Bronchial epithelial cell (primary cell): ENCODE measurements around the gene MAPK1IP1L. TPM values are rescaled to one million over a fixed set of nuclear protein-coding genes. Genes with fewer than 3 reads are reported as not detected.
A peak's percentile ranks its signal among the peaks of the same experiment; 100 is the strongest.

Experiments used
- DNase-seq: peaks from one replicate; pipeline ENCODE4 v3.0.0-alpha.2; 2010; ENCODE audit warnings: low read depth
- FAIRE-seq: peaks from 2 replicates; lab custom pipeline; 2011; peaks lifted over from hg19 to GRCh38; lab: Jason Lieb, UNC
- H3K27me3 ChIP-seq: 2 replicates; pipeline ENCODE4 v1.5.1; 2011; ENCODE audit warnings: low read length; ENCODE audit not compliant: control insufficient read depth, insufficient read depth
- H3K36me3 ChIP-seq: 2 replicates; pipeline ENCODE4 v1.5.1; 2011; ENCODE audit warnings: low read length; ENCODE audit not compliant: control insufficient read depth, insufficient read depth
- H3K4me3 ChIP-seq: 2 replicates; pipeline ENCODE4 v1.5.1; 2011; ENCODE audit warnings: mild to moderate bottlenecking, low read depth, low read length, control low read depth
- total RNA-seq: library from RNA; depleted of rRNA; stranded (reverse); fragments of >200 nt; gene quantifications from 2 replicates; pipeline ENCODE4 v1.2.1, GENCODE V29; 2014
- TF ChIP-seq, protein P1 (sequence below): IDR thresholded peaks from 2 replicates; pipeline ENCODE4 v1.5.1; 2011; ENCODE audit warnings: mild to moderate bottlenecking, moderate library complexity, low read length, control low read depth, inconsistent platforms; ENCODE audit not compliant: insufficient read depth, severe bottlenecking

Gene MAPK1IP1L
- total RNA-seq, 1 donor from 2014 or later, result 12.1 TPM

DNA sequence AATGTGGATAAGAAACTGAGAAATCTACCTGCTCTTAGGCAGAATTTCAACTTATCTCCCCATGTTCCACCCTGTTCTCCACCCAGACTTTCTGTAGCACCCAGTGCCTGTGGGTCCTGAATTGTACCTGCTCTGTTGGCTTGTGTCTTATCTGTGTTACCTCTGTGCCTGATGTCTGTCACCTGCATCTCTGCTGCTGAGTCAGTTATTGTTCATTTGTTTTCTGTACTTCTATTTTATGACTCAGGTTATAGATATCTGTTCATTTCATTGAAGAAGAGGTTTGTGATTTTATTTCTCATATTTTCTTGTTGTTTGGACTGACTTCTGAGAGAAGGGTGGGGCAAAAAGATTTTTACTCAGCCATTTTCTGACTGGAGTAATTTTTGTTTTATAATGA, 12.7 kb upstream of the MAPK1IP1L start:
- TF ChIP-seq, protein P1, sequence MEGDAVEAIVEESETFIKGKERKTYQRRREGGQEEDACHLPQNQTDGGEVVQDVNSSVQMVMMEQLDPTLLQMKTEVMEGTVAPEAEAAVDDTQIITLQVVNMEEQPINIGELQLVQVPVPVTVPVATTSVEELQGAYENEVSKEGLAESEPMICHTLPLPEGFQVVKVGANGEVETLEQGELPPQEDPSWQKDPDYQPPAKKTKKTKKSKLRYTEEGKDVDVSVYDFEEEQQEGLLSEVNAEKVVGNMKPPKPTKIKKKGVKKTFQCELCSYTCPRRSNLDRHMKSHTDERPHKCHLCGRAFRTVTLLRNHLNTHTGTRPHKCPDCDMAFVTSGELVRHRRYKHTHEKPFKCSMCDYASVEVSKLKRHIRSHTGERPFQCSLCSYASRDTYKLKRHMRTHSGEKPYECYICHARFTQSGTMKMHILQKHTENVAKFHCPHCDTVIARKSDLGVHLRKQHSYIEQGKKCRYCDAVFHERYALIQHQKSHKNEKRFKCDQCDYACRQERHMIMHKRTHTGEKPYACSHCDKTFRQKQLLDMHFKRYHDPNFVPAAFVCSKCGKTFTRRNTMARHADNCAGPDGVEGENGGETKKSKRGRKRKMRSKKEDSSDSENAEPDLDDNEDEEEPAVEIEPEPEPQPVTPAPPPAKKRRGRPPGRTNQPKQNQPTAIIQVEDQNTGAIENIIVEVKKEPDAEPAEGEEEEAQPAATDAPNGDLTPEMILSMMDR, result no peak
- Histone ChIP-seq H3K27me3 (no peaks in the 10 kb centered on the region), H3K4me3 (no peak overlapping the region), H3K36me3 (peaks cover 3% of the 10 kb centered on the region)
- FAIRE-seq (no peak), DNase-seq (peak; percentile 72)

DNA sequence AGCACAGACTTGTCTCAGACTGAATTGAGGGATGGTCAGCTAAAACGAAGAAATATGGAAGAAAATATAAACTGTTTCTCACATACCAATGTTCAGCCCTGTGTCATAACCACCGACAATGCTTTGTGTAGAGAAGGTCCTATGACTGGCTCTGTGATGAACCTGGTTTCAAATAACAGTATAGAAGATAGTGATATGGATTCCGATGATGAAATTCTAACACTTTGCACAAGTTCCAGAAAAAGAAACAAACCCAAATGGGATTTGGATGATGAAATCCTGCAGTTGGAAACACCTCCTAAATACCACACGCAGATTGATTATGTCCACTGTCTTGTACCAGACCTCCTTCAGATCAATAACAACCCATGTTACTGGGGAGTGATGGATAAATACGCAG, 7.9 kb upstream of the MAPK1IP1L start:
- TF ChIP-seq, protein P1, result no peak
- FAIRE-seq (no peak), DNase-seq (no peak)
- Histone ChIP-seq H3K4me3 (no peak overlapping the region), H3K36me3 (peaks cover 4% of the 10 kb centered on the region), H3K27me3 (no peaks in the 10 kb centered on the region)

DNA sequence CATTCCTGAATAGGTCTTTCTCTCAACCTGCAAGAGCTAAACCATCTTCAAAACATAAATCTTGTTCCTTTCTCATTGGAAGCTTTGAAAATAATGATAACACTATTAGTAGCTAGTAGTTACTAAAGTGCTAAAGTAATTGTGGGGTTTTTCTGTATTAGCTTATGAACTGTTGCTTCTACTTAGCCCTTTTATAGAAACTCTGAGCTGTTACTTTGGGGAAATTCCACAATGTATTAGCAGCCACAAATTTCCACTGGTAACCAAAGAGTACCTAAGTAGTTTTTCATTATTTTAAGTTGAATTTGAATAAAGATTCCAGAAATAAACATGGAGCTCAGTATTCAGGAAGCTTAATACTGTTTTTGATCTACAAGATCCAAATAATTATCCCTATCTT, 6.4 kb upstream of the MAPK1IP1L start:
- no peaks in the 10 kb centered on the region for H3K27me3 ChIP-seq
- H3K4me3 ChIP-seq, result no peak overlapping the region
- peaks cover 4% of the 10 kb centered on the region for H3K36me3 ChIP-seq
- DNase-seq (no peak), FAIRE-seq (no peak)
- TF ChIP-seq, protein P1, result no peak

DNA sequence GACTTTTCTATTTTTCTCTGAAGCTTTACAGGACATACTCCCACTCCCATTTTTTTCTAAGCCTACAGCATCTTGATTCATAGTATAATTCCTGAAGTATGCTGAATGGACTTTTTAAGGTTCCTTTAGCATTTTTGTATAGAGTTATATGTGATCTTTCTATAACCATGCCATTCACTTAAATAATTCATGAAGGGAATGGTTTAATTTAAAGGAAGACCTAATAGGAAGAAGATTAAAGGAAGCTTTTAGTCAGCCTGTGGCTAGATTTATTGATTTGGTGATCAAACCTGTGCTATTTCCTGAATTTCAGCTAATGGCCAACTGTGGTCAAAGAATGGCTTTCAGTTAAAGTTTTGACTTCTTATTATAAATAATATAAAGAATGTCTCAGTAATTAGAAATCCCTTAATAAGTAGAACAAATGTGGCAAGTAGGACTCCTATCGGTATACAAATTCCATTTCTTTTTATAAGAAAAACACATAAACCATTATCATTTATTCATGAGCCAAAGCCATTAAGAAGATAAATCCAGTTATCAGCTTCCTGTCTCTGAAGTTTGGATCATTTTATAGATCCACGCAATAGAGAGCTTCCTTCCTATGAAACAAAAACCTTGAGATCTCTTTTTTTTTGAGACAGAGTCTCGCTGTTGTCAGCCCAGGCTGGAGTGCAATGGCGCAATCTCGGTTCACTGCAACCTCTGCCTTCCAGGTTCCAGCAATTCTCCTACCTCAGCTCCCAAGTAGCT, 4.0 kb upstream of the MAPK1IP1L start:
- FAIRE-seq (no peak), DNase-seq (no peak)
- H3K4me3 ChIP-seq, result no peak overlapping the region
- no peaks in the 10 kb centered on the region for H3K27me3 ChIP-seq
- TF ChIP-seq, protein P1, result no peak
- H3K36me3 ChIP-seq, result peaks cover 4% of the 10 kb centered on the region

DNA sequence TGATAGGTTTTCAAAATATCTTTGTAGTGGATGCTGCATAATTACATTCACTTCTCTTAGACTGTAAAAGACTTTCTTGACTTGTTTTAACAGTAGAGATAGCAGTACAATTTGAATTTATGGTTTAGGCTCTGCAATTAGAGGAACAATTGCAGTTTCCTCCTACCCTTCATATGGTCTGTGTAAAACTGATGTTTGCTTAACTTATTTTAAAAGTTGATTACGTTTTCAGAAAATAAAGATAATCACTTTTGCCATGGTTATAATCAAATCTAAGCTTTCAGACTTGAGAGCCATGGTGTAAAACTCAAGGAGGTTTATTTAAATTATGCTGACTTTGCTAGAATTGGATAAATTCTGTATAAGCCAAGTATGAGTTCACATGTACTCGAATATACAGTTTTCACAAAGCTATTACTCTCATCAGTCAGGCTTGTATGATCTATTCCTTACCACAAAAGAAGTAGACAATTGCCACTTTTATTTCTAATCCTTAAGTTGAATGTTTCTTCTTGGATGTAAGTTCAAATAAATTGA, 2.5 kb upstream of the MAPK1IP1L start:
- TF ChIP-seq, protein P1, result no peak
- FAIRE-seq, result no peak
- DNase-seq, result no peak

DNA sequence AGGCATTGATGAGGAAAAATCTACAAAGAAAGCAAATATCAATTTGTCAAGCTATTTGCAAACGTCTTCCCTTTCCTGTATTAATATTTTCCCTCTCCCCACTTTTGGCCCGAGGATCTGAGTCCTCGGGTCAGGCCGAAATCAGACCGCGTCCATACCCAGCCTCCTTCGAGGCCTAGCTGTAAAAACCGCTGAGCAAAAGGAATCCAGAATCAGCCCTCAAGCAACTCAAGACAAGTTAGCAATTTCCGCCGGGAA, 353 bp upstream of the MAPK1IP1L start:
- TF ChIP-seq, protein P1, result no peak

More for the DNA sequence above, 2.5 kb upstream of the MAPK1IP1L start:
- no peaks in the 10 kb centered on the region for H3K27me3 ChIP-seq
- H3K36me3 ChIP-seq, result no peaks in the 10 kb centered on the region
- no peak overlapping the region for H3K4me3 ChIP-seq

More for the DNA sequence above, 353 bp upstream of the MAPK1IP1L start:
- H3K27me3 ChIP-seq, result no peaks in the 10 kb centered on the region
- FAIRE-seq (no peak), DNase-seq (no peak)
- peaks cover 2% of the 10 kb centered on the region for H3K36me3 ChIP-seq
- H3K4me3 ChIP-seq, result peak overlapping the region; percentile 64
